ENCODE measurements around the gene ID1. TPM values are rescaled to one million over a fixed set of nuclear protein-coding genes. Genes with fewer than 3 reads are reported as not detected.
A peak's percentile ranks its signal among the peaks of the same experiment; 100 is the strongest.

Gene ID1
- total and polyA plus RNA-seq, 2 of the 13 experiments (the other 11 are each of a cell fraction or from before 2014, with no cell fraction given) = 320 to 419 TPM

DNA sequence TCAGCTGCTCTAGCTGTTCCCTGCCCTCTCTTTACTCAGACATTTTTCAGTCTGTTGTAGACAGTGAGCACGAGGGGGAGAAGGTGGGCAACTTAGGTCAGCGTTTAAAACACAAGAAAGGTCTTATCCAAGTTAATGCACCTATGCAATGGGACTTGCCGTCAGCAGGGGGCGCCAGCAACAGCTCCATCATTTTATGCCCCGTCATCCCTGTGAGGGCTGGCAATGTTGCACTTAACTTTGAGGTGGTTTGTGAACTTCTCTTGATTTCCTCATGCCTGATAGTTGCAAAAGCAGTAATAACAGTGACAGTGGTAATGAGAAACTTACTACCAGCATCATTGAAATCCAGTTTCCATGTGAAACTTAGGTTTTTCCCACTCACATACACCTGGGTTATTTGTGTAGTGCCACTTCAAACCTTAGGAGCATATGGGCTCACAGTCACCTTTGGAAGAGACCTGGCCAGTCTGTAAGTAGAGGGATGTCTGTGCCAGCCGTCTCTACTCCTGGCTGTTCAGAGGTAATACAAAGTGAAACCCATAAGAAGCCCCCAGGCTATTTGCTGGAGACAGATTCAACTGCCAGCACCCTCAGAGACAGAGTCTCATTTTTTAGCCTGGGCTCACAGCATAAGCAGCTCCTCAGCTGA is 44.9 kb upstream of the ID1 start (continued):
- TF ChIP-seq IRF2 (CRISPR knock-in tag; IDR thresholded peaks at IDR 0.05) (no peak), ZNF17 (CRISPR knock-in tag; IDR thresholded peaks at IDR 0.05) (no peak), ZFP36L2 (CRISPR knock-in tag; IDR thresholded peaks at IDR 0.05) (no peak), SATB2 (CRISPR knock-in tag; IDR thresholded peaks at IDR 0.05) (no peak), ATF7-NPFF (CRISPR knock-in tag; IDR thresholded peaks at IDR 0.05; ENCODE audit: low read depth) (no peak), ELF1 (CRISPR knock-in tag; IDR thresholded peaks at IDR 0.05) (no peak), ZNF788 (CRISPR knock-in tag; IDR thresholded peaks at IDR 0.05; ENCODE audit: borderline replicate concordance) (peak; percentile 6; the same call in 1 of the 2 replicates), SIN3B (IDR thresholded peaks at IDR 0.05; ENCODE audit: low read length) (0 out of 2 replicates have a peak, but pooled peaks have one; percentile 45), YY1 (IDR thresholded peaks at IDR 0.05; ENCODE audit: insufficient read depth, insufficient replicate concordance, low read depth, low read length) (peak; percentile 28), ZNF33B (CRISPR knock-in tag; IDR thresholded peaks at IDR 0.05) (no peak), ZNF251 (CRISPR knock-in tag; IDR thresholded peaks at IDR 0.05) (no peak), ZNF3 (CRISPR knock-in tag; IDR thresholded peaks at IDR 0.05) (no peak), ZSCAN29 (CRISPR knock-in tag; conservative IDR thresholded peaks at IDR 0.05) (no peak), ARNT (IDR thresholded peaks at IDR 0.05) (no peak), NFIB (CRISPR knock-in tag; IDR thresholded peaks at IDR 0.05; ENCODE audit: borderline replicate concordance) (no peak), HMG20B (CRISPR knock-in tag; conservative IDR thresholded peaks at IDR 0.05) (no peak), RFXANK (CRISPR knock-in tag; IDR thresholded peaks at IDR 0.05) (no peak), PAWR (CRISPR knock-in tag; IDR thresholded peaks at IDR 0.05; ENCODE audit: borderline replicate concordance) (no peak), ZNF720 (CRISPR knock-in tag; IDR thresholded peaks at IDR 0.05) (no peak), ZNF577 (CRISPR knock-in tag; IDR thresholded peaks at IDR 0.05; ENCODE audit: borderline replicate concordance, low read depth) (no peak), ZNF468 (CRISPR knock-in tag; IDR thresholded peaks at IDR 0.05) (no peak), ZSCAN20 (CRISPR knock-in tag; IDR thresholded peaks at IDR 0.05; ENCODE audit: borderline replicate concordance) (no peak), ZNF253 (CRISPR knock-in tag; IDR thresholded peaks at IDR 0.05; ENCODE audit: borderline replicate concordance) (no peak), RFX1 (IDR thresholded peaks at IDR 0.05) (no peak), ZFP62 (CRISPR knock-in tag; IDR thresholded peaks at IDR 0.05) (no peak)
- TF ChIP-seq, protein P1, sequence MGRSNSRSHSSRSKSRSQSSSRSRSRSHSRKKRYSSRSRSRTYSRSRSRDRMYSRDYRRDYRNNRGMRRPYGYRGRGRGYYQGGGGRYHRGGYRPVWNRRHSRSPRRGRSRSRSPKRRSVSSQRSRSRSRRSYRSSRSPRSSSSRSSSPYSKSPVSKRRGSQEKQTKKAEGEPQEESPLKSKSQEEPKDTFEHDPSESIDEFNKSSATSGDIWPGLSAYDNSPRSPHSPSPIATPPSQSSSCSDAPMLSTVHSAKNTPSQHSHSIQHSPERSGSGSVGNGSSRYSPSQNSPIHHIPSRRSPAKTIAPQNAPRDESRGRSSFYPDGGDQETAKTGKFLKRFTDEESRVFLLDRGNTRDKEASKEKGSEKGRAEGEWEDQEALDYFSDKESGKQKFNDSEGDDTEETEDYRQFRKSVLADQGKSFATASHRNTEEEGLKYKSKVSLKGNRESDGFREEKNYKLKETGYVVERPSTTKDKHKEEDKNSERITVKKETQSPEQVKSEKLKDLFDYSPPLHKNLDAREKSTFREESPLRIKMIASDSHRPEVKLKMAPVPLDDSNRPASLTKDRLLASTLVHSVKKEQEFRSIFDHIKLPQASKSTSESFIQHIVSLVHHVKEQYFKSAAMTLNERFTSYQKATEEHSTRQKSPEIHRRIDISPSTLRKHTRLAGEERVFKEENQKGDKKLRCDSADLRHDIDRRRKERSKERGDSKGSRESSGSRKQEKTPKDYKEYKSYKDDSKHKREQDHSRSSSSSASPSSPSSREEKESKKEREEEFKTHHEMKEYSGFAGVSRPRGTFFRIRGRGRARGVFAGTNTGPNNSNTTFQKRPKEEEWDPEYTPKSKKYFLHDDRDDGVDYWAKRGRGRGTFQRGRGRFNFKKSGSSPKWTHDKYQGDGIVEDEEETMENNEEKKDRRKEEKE (IDR thresholded peaks at IDR 0.05) = no peak
- TF ChIP-seq, protein P2, sequence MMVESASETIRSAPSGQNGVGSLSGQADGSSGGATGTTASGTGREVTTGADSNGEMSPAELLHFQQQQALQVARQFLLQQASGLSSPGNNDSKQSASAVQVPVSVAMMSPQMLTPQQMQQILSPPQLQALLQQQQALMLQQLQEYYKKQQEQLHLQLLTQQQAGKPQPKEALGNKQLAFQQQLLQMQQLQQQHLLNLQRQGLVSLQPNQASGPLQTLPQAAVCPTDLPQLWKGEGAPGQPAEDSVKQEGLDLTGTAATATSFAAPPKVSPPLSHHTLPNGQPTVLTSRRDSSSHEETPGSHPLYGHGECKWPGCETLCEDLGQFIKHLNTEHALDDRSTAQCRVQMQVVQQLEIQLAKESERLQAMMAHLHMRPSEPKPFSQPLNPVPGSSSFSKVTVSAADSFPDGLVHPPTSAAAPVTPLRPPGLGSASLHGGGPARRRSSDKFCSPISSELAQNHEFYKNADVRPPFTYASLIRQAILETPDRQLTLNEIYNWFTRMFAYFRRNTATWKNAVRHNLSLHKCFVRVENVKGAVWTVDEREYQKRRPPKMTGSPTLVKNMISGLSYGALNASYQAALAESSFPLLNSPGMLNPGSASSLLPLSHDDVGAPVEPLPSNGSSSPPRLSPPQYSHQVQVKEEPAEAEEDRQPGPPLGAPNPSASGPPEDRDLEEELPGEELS (CRISPR knock-in tag; IDR thresholded peaks at IDR 0.05) = 0 out of 2 replicates have a peak, but pooled peaks have one; percentile 10
- TF ChIP-seq, protein P3, sequence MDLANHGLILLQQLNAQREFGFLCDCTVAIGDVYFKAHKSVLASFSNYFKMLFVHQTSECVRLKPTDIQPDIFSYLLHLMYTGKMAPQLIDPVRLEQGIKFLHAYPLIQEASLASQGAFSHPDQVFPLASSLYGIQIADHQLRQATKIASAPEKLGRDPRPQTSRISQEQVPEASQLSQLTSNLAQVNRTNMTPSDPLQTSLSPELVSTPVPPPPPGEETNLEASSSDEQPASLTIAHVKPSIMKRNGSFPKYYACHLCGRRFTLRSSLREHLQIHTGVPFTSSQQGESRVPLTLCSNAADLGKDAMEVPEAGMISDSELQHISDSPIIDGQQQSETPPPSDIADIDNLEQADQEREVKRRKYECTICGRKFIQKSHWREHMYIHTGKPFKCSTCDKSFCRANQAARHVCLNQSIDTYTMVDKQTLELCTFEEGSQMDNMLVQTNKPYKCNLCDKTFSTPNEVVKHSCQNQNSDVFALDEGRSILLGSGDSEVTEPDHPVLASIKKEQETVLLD (CRISPR knock-in tag; IDR thresholded peaks at IDR 0.05; ENCODE audit: low read depth) = no peak

Data from HepG2 (cell line).